NCI-H2196 (cell line): ENCODE measurements around the gene KRT82.

Experiments used
- DNase-seq: peaks from one replicate; lab custom pipeline; 2025; ENCODE audit not compliant: unreplicated experiment; lab: John Stamatoyannopoulos, UW

The KRT82 gene

GRCh38 chr12:52436000-52436827 is 30.1 kb upstream of the KRT82 start:
- DNase-seq = peak; percentile 66

- DNase-seq = no peak
Measured at GRCh38 chr12:52435659-52435999, 29.5 kb upstream of the KRT82 start.

DNA sequence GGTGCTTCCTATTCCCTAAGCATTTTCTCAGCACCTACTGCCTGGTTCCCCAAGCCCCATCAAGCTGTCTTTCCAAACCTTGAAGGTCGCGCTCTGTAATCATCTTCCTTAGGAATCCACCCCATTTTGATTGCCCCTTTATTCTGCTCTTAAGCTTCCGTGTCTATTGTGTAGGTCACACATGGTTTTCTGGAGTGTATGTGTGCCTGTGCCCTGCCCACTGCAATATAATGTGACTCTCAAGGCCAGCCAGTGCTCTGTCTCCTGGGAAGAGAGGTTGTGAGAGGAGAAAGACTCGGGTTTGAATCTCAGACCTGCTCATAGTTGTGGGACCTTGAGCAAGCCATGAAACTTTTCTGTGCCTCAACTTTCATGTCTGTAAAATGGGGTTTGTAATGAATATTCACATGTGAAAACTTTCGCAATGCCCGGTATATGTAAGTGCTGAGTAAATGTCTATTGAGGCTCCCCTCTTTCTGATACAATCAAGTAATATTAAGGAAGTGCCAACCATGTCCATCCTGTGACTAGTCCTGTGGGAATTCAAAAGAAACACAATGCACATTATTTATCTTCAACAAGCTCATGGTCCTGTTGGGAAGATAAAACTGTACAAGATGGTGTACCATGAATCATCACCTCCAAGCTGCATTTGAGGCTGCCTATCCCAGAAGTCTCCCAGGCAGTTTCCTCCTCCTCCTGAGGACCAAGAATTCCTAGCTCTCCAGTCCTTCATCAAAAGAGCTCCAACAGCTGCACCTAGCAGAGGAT is 28.8 kb upstream of the KRT82 start:
- no peak for DNase-seq

DNA sequence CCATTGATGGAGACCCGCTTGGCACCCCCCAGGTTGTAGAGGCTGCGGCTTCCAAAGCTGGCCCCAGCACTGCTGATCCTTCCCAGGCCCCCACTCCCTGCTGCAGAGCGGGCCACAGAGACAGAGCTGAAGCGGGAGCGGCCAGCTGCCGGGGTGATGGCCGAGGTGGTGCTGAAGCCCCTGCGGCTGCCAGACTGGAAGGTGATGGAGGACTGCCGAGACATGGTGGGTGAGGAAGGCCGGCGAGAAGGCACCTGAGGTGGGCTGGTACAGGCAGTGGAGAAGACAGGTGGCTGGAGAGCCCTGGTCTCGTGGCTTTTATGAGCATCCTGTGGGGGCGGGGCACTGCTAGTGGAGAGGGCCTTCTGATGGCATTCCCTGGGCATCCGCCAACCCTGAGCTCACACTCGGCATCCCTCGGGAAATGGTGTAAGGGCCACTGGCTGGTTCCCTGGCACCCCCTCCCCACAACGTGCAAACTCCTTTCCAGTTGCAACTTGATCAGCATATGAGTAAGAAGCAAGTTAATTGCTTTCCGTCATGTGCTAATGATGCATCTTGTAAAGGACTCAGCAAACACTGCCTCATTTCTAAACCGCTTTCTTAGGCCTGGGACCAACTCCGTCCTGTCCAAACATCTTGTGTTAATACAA is 28.1 kb upstream of the KRT82 start, which contains the start of gene KRT75:
Gene KRT75 (minus strand): TSS at position 291 of the 653 bp plus-strand sequence. CDS start 67 bp downstream, at position 224.
- peak; percentile 59 for DNase-seq

GRCh38 chr12:52433501-52434080 is 27.5 kb upstream of the KRT82 start:
- no peak for DNase-seq

GRCh38 chr12:52432559-52433207 is 26.5 kb upstream of the KRT82 start:
- no peak for DNase-seq

- DNase-seq = no peak
Measured at GRCh38 chr12:52428121-52428520, 22.0 kb upstream of the KRT82 start.

DNA sequence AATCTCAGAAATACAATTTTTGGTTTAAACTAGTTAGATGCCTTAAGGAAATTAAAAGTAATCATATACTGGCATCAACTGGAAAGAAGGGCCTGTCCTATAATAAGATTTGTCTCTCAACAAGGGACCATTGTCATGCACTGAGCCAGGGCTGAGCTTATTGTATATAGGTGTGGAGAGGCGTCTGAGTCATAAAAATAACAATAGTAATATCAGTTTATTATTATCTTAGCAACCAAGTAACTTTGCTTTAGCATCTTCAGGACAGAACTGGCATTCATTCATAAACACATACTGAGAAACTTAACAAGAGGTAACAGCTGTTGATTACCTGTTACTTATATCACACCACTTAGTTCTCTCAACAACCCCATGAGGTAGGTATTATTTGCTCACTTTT is 20.9 kb upstream of the KRT82 start:
- no peak for DNase-seq

GRCh38 chr12:52426034-52426433 is 19.9 kb upstream of the KRT82 start:
- no peak for DNase-seq

DNA sequence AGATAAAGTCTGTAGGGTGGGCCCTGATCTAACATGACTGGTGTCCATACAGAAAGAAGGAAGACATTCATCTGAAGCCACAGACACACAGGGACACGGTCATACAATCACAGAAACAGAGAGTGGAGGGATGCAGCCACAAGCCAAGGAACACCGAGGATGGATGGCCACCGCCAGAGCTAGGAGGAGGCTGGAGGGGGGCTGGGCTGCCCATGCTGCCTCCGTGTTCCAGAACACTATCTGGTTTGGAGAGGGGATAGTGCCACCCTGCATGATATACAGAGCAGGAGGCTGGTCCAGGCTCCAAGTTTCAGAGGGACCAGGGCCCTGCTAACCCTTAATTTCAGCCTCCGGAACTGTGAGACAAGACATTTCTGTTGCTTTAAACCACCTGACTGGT is 19.3 kb upstream of the KRT82 start:
- no peak for DNase-seq

DNA sequence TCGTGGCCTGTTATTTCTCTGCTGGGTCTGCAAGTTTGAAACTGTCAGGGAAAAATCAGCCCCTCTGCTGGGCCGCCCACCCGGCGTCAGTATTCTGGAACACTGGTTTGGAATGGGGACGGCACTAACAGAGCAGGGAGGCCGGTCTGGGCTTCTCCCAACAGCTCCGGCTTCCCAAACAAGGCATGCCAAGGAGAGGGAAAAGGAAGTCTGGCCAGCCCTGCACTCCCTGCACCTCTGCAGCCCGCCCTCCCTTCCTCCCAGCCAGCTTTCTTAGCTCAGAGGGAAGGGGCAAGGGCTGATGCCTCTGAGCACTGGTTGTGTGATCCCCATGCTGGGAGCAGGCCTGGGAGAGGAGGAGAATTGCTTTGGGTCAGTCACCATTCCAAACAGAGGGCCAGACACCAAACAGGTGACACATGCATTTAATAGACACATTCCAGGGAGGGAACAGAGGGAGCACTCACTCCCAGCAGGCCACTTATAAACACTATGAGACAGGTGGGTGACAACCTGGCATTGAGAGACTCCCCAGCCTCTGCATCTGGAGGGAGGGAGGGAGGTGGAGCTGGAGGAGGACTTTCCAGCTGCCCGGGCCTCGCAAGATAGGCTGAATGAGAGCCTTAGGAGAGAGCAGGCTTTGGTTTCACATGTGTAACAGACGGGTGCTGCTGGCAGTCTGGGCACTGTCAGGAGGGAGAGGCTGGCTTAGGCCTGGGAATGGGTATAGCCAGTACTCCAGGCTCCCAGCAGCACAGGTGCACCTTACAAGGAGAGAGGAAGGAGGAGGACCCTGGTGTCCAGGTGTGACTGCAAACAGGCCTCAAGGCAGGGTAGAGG is 17.7 kb upstream of the KRT82 start:
- DNase-seq = peak; percentile 53

GRCh38 chr12:52423035-52423434 is 16.9 kb upstream of the KRT82 start:
- DNase-seq = no peak

- DNase-seq = no peak
Measured at GRCh38 chr12:52419656-52420055, 13.5 kb upstream of the KRT82 start.

DNA sequence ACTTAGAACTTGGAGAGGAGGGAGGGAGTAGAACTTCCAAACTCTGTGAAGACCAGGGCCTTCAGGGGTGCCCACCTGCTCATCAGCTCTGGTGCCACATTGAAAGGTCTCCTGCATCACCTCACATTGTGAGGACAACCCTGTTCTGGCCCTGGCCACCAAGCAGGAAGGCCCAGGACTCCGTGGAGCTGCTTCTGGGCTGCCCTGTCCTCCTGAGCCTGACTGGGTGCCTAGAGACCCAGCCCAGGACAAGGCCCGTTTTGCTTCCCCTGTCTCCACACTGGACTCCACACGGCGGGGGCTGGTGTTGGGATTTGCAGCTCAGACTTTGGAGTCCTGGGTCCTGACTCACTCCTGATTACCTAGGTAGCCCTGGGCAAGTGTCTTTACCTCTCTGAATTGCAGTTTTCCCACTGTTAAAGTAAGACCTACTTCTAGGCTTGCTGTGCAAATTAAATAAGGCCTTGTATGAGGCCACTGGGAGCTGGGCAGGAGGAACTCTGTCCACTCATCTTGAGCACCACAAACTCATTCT is 12.5 kb upstream of the KRT82 start:
- no peak for DNase-seq

DNA sequence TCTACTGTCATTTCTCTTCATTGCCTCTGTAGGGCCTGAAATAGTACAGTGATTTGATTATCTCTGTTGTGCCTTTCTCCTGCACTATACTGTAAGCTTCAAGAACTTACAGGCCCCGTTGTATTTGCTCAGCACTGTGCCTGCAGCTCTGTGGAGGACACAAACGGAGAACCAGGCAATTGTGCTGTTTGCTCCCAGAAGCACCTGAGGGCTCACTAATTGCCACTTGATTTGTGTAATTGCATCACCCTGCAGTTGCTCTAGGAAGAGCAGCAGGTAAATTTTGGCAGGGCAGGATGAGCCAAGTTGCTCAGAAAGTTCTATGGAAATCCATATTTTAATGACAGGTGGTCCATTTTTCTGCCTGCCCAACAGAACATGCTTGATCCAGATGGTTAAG is 11.6 kb upstream of the KRT82 start:
- peak; percentile 48 for DNase-seq

DNA sequence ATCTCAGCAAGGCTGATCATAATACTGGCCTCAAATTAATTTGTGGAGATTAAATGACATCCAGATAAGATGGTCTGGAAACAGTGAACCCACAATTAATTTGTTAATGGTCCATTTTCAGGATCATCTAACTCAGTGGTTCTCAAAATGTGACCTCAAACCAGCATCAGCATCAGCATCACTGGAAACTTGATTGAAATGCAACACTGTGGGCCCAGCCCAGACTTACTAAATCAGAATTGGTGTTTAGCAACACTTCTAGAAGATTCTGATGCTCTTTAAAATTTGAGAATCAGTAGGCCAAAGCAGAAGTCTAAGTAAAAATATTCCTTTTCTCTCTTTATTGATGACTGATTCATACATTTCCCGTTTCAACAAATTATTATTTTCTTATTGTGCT is 10.7 kb upstream of the KRT82 start:
- DNase-seq = no peak

DNA sequence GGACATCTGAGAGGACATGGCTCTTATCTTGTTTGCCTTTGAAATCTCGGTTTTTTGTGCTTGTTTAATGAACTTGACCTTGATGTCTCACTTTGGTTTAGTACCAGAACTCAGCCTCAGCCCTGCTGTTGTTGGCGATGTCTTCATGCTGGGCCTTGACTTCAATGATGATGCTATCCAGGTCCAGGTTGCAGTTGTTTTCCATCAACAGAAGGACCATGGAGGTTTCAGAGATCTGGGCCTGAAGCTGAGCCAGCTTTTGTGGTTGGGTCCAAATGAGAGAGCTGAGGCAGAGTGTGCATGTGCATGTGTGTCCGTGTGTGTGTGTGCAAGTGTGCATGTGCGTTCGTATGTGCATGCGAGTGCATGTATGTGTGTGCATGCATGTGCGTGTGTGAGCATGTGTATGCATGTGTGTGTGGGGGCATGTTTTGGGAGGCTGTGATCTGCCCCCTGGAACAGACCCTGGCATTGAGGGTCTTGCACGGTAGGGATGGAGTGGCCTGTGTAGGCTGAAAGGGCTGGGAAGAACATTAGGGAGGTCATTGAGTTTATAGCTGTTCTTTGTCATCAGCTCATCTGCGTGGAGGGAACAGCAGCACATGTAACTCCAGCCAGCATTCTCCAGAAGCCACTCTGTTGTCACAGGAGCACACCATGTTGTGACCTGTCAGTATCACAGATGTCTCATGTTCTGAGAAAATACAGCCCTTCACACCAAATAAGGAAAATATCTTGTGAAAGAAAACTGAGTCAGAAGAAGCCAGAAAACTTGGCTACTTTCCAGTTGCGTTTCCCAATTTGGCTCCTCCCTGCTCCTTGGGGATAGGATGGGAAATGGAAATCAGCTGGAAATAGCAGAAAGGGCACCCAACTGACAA is 10.0 kb upstream of the KRT82 start:
- DNase-seq = no peak

DNA sequence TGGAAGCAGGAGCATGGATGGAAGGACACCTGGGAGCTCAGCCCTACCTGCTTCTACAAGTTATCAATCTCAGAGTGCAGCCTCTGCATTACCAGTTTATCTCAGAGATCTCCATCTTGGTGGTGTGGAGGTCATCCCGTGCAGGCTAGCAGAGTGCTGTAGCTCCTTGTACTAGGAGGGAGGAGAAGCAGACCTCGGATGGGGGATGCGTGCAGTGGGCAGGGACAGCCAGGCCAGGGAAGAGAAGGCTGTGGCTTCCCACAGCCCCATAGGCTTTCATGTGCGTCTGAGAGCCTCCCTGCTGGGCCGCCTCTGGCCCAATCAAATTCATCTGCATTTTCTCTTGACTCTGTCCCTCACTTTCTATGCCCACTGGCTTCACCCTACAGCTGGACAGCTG is 8.8 kb upstream of the KRT82 start:
- no peak for DNase-seq

- no peak for DNase-seq
Measured at GRCh38 chr12:52413782-52414345, 7.7 kb upstream of the KRT82 start.
